ENCODE data around the gene QRFP. TPM values are rescaled to one million over a fixed set of nuclear protein-coding genes. Genes with fewer than 3 reads are reported as not detected.

The QRFP gene
- total RNA-seq, 2 donors from 2014 or later: not detected

DNA sequence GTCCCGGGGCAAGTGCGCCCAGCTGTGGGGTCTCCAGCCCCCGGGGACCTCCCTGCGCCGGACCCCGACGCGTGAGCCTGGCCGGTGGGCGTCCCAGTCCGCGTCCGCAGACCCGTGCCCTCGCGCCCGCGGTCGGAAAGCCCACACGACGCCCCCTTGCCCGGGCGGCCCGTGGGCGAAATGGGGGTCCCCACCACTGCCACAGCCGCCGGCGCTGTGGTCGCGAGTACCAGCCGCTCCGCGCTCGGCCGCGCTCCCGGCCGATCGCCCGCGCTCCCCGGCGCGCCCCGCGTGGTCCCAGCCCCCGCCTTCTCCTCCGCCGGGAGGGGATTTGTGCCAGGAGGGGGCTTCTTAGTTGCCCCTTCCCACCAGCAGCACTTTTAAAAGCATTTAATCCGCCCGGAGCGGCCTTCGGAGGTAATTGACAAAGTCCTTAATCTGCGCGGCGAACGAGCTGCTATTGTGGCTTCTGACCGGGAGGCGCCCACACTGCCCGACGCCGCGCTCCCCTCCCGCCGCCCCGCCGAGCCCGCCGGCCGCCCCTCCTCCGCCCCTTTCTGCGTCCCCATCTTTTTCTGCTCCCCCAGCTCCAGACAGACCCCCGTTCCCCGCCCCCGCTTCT, 42.9 kb upstream of the QRFP start:
- peak; percentile 80 for DNase-seq
- TF ChIP-seq, protein P1, sequence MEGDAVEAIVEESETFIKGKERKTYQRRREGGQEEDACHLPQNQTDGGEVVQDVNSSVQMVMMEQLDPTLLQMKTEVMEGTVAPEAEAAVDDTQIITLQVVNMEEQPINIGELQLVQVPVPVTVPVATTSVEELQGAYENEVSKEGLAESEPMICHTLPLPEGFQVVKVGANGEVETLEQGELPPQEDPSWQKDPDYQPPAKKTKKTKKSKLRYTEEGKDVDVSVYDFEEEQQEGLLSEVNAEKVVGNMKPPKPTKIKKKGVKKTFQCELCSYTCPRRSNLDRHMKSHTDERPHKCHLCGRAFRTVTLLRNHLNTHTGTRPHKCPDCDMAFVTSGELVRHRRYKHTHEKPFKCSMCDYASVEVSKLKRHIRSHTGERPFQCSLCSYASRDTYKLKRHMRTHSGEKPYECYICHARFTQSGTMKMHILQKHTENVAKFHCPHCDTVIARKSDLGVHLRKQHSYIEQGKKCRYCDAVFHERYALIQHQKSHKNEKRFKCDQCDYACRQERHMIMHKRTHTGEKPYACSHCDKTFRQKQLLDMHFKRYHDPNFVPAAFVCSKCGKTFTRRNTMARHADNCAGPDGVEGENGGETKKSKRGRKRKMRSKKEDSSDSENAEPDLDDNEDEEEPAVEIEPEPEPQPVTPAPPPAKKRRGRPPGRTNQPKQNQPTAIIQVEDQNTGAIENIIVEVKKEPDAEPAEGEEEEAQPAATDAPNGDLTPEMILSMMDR (conservative IDR thresholded peaks at IDR 0.05): peak; percentile 41
- Mint-ChIP-seq H3K9me3 (no peaks in the 10 kb centered on the region), H3K4me3 (peak overlapping the region; percentile 73), H3K36me3 (ENCODE audit: low read depth) (no peaks in the 10 kb centered on the region), H3K27me3 (ENCODE audit: insufficient read depth) (peaks cover 54% of the 10 kb centered on the region), H3K4me1 (peaks cover 6% of the 10 kb centered on the region), H3K27ac (no peak overlapping the region)
- WGBS, 2 experiments (ENCODE audit: insufficient coverage in 1 of 2, insufficient read length in 1 of 2): 0 to 1% methylated on average over 34 to 67 of the region's 75 CpGs
- Histone ChIP-seq H3K9me3 (ENCODE audit: control insufficient read depth, low read length) (no peaks in the 10 kb centered on the region), H3K4me1 (ENCODE audit: control insufficient read depth, insufficient read depth, low read length) (no peaks in the 10 kb centered on the region), H3K27ac (ENCODE audit: low read depth, low read length) (no peak overlapping the region), H3K9ac (ENCODE audit: extremely low read depth, low read length, poor library complexity, severe bottlenecking) (no peak overlapping the region), H3K27me3 (ENCODE audit: control insufficient read depth, insufficient read depth, low read length, poor library complexity, severe bottlenecking) (peaks cover 63% of the 10 kb centered on the region), H3K36me3 (ENCODE audit: control insufficient read depth, insufficient read depth, low read length) (no peaks in the 10 kb centered on the region), H3K4me3 (ENCODE audit: low read length) (peak overlapping the region; percentile 76)

DNA sequence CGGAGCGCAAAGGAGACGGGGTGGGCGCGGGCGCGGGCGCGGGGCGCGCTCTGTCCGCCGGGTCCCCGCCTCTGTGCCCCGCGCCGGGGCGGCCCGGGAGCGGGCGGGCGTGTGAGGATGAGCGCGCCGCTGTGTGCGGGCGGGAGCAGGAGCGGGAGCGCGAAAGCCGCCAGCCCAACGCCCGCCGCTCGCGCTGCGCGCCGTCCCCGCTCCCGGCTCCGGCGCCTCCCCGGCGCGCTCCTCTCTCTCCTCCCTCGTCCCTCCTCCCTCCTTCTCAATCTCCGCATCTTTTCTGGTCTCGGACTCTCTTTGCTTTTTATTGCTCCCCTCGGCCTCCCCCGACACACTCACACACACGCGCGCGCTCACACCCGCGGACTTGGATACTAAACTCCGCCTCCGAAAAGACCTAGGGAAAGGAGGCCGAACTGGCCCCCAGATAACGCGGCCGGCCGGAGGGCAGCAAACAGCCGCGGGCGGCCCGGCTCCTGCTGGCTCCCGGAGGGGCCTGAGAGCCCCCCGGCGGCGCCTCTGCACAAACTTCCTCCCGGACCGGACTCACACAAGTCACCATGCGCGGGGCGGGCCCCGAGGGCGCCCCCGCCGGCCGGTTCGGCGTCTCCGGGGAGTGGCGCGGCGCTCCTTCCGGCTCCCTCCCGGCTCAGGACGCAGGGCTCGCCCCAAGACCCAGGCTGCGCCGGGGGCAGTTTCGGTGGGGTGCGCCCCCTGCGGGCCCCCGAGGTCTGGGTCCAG, 42.2 kb upstream of the QRFP start, which contains the start of gene FIBCD1:
Gene FIBCD1, minus strand, starts transcription at position 596 of the 753 bp plus-strand sequence. CDS start 640 bp downstream, outside the sequence.
- no peak within 1 kb of the TSS for H3K27ac Mint-ChIP-seq
- peaks cover 52% of the 10 kb centered on the region for H3K27me3 Mint-ChIP-seq (ENCODE audit: insufficient read depth)
- no peaks in the 10 kb centered on the region for H3K36me3 ChIP-seq (ENCODE audit: control insufficient read depth, insufficient read depth, low read length)
- H3K27me3 ChIP-seq (ENCODE audit: control insufficient read depth, insufficient read depth, low read length, poor library complexity, severe bottlenecking): peaks cover 63% of the 10 kb centered on the region
- H3K4me1 ChIP-seq (ENCODE audit: control insufficient read depth, insufficient read depth, low read length): no peaks in the 10 kb centered on the region
- H3K4me1 Mint-ChIP-seq: peaks cover 6% of the 10 kb centered on the region
- H3K27ac ChIP-seq (ENCODE audit: low read depth, low read length): no peak within 1 kb of the TSS
- H3K4me3 Mint-ChIP-seq: peak within 1 kb of the TSS; percentile 73
- no peaks in the 10 kb centered on the region for H3K9me3 ChIP-seq (ENCODE audit: control insufficient read depth, low read length)
- no peaks in the 10 kb centered on the region for H3K9me3 Mint-ChIP-seq
- no peak within 1 kb of the TSS for H3K9ac ChIP-seq (ENCODE audit: extremely low read depth, low read length, poor library complexity, severe bottlenecking)
- 0% methylated on average over 46 to 98 of the region's 98 CpGs for WGBS, 2 experiments (ENCODE audit: insufficient coverage in 1 of 2, insufficient read length in 1 of 2)
- TF ChIP-seq, protein P1 (conservative IDR thresholded peaks at IDR 0.05): peak; percentile 64
- H3K4me3 ChIP-seq (ENCODE audit: low read length): peak within 1 kb of the TSS; percentile 76
- DNase-seq: peak; percentile 86
- H3K36me3 Mint-ChIP-seq (ENCODE audit: low read depth): no peaks in the 10 kb centered on the region

DNA sequence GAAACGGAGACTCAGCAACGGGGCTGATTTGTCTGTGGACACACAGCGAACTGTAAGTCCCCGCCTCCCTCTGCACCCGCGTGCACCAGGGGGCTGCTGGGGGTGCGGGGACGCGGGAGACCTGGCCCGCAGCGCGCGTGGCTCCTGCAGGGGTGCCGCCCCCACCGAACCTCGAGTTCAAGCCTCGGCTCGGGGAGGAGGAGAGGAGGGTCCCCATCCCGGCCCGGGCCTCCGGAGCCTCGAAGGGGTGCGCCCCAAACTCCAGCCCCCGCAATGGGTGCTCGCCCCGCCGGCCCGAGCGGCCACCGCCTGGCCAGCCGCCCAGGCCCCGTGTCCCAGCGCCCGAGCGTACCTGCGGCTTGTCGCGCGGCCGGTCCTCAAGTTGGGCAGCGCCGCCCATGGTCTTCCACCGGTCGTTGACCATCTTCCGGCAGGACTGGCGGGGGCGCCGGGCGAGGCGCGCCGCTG, 41.6 kb upstream of the QRFP start:
- Histone ChIP-seq H3K27ac (ENCODE audit: low read depth, low read length) (no peak overlapping the region), H3K9me3 (ENCODE audit: control insufficient read depth, low read length) (no peaks in the 10 kb centered on the region), H3K4me1 (ENCODE audit: control insufficient read depth, insufficient read depth, low read length) (no peaks in the 10 kb centered on the region), H3K36me3 (ENCODE audit: control insufficient read depth, insufficient read depth, low read length) (no peaks in the 10 kb centered on the region), H3K27me3 (ENCODE audit: control insufficient read depth, insufficient read depth, low read length, poor library complexity, severe bottlenecking) (peaks cover 63% of the 10 kb centered on the region), H3K9ac (ENCODE audit: extremely low read depth, low read length, poor library complexity, severe bottlenecking) (no peak overlapping the region), H3K4me3 (ENCODE audit: low read length) (peak overlapping the region; percentile 45)
- Mint-ChIP-seq H3K4me1 (peaks cover 7% of the 10 kb centered on the region), H3K36me3 (ENCODE audit: low read depth) (no peaks in the 10 kb centered on the region), H3K9me3 (no peaks in the 10 kb centered on the region), H3K27ac (no peak overlapping the region), H3K27me3 (ENCODE audit: insufficient read depth) (peaks cover 52% of the 10 kb centered on the region), H3K4me3 (peak overlapping the region; percentile 73)
- DNase-seq: no peak
- TF ChIP-seq, protein P1 (conservative IDR thresholded peaks at IDR 0.05): peak; percentile 19
- WGBS, 2 experiments (ENCODE audit: insufficient coverage in 1 of 2, insufficient read length in 1 of 2): 4 to 6% methylated on average over 13 to 52 of the region's 52 CpGs
